HepG2 (cell line): Measurements from ENCODE around the gene SIM1. TPM values are rescaled to one million over a fixed set of nuclear protein-coding genes. Genes with fewer than 3 reads are reported as not detected.

Experiments used
- ATAC-seq: fragments of 200-7000 bp; cut with Tn5 transposase; 3 replicates; pipeline ENCODE4 v1.9.1; 2020; ENCODE audit warnings: mild to moderate bottlenecking, moderate library complexity
- BruUV-seq: library from RNA; stranded (reverse); fragments of 400-500 nt; replicated peaks from 2 replicates; lab custom pipeline; 2021; lab: Mats Ljungman, UMichigan
- CTCF ChIA-PET: fragments of 300-600 bp; formaldehyde crosslinking; extraction: SDS; loops from one replicate; lab custom pipeline; 2021; ENCODE audit warnings: low total read pairs, inconsistent platforms, low intra/inter-chr PET ratio; lab: Yijun Ruan, JAX
- POLR2A ChIA-PET: fragments of 350-600 bp; sonication (Branson Sonifier 250); formaldehyde crosslinking; loops from one replicate; lab custom pipeline; 2020; ENCODE audit warnings: antibody characterized with exemption, inconsistent platforms; lab: Yijun Ruan, JAX
- DNase-seq: peaks from one replicate; pipeline ENCODE4 v3.0.0-alpha.2; 2015; ENCODE audit warnings: low spot score
- FAIRE-seq: peaks from 3 replicates; lab custom pipeline; 2011; peaks lifted over from hg19 to GRCh38; lab: Jason Lieb, UNC
- H2AFZ ChIP-seq: one replicate; pipeline ENCODE4 v1.6.1; 2011; ENCODE audit warnings: low read length, inconsistent platforms
- H3K27ac ChIP-seq: fragments of 300-600 bp; 3 replicates; pipeline ENCODE4 v1.8.0; 2011; ENCODE audit warnings: mixed run types, mild to moderate bottlenecking, mixed read lengths, low read length, inconsistent platforms; ENCODE audit not compliant: insufficient read depth; ENCODE audit errors: extremely low read length
- H3K27me3 ChIP-seq, 2 experiments: fragments of 200-600 bp in 1 of 2; 2 replicates in 1 of 2; 3 replicates in 1 of 2; pipeline versions ENCODE4 v1.6.0 to v1.8.0; 2011; ENCODE audit warnings: low read length in 2 of 2, mild to moderate bottlenecking in 2 of 2, moderate library complexity in 2 of 2, inconsistent platforms in 1 of 2; ENCODE audit not compliant: insufficient read depth in 2 of 2, control insufficient read depth in 1 of 2
- H3K36me3 ChIP-seq, 2 experiments: fragments of 200-600 bp in 1 of 2; replicated peaks in 1 of 2; 2 replicates in 1 of 2; 3 replicates in 1 of 2; pipeline versions ENCODE4 v1.5.1 to v1.8.0; 2011; ENCODE audit warnings: low read length in 2 of 2, inconsistent platforms in 1 of 2; ENCODE audit not compliant: insufficient read depth in 2 of 2, control insufficient read depth in 1 of 2
- H3K4me1 ChIP-seq: 2 replicates; pipeline ENCODE4 v1.5.1; 2012; ENCODE audit warnings: low read length, inconsistent platforms; ENCODE audit not compliant: insufficient read depth
- H3K4me2 ChIP-seq: 2 replicates; pipeline ENCODE4 v1.6.0; 2011; ENCODE audit warnings: low read depth, low read length, inconsistent platforms
- H3K4me3 ChIP-seq, 3 experiments: fragments of 200-600 bp in 1 of 3; sonication (generic), shearing (Covaris generic) in 1 of 3; replicated peaks in 1 of 3; 2 replicates each; pipeline ENCODE4 v1.5.1; 2011 to 2016; ENCODE audit warnings: low read length in 3 of 3, inconsistent platforms in 2 of 3, low read depth in 2 of 3, mild to moderate bottlenecking in 2 of 3, control low read depth in 1 of 3, mixed read lengths in 1 of 3; ENCODE audit not compliant: insufficient read depth in 1 of 3
- H3K79me2 ChIP-seq: one replicate; pipeline ENCODE4 v1.6.1; 2011; ENCODE audit warnings: low read length, inconsistent platforms; ENCODE audit not compliant: insufficient read depth
- H3K9ac ChIP-seq: 2 replicates; pipeline ENCODE4 v1.6.0; 2011; ENCODE audit warnings: mild to moderate bottlenecking, low read depth, low read length, inconsistent platforms; ENCODE audit not compliant: insufficient read depth
- H3K9me3 ChIP-seq: 2 replicates; pipeline ENCODE4 v1.5.1; 2012; ENCODE audit warnings: mild to moderate bottlenecking, low read length
- H4K20me1 ChIP-seq: 2 replicates; pipeline ENCODE4 v1.6.0; 2011; ENCODE audit warnings: inconsistent platforms, mild to moderate bottlenecking, low read length, moderate library complexity; ENCODE audit not compliant: insufficient read depth
- MIER2 ChIP-seq: IDR thresholded peaks from 2 replicates; pipeline ENCODE4 v1.6.1; 2016; ENCODE audit warnings: missing biosample characterization, missing genetic modification reagents
- REST ChIP-seq, 2 experiments: IDR thresholded peaks; 2 replicates each; pipeline ENCODE4 v1.6.1; 2011 to 2012; ENCODE audit warnings: low read length in 2 of 2, borderline replicate concordance in 1 of 2, low read depth in 1 of 2, mild to moderate bottlenecking in 1 of 2, moderate library complexity in 1 of 2
- ZNF276 ChIP-seq: sonication (generic); formaldehyde crosslinking; IDR thresholded peaks from 2 replicates; pipeline ENCODE4 v1.4.0; 2020; ENCODE audit warnings: mild to moderate bottlenecking, low read depth, missing genetic modification reagents
- ZNF296 ChIP-seq: sonication (generic); formaldehyde crosslinking; conservative IDR thresholded peaks from 2 replicates; pipeline ENCODE4 v1.5.0; 2020; ENCODE audit warnings: mild to moderate bottlenecking, missing genetic modification reagents
- ZSCAN22 ChIP-seq: sonication (generic); formaldehyde crosslinking; IDR thresholded peaks from 2 replicates; pipeline ENCODE4 v1.4.0; 2020; ENCODE audit warnings: mild to moderate bottlenecking, missing genetic modification reagents
- ZSCAN30 ChIP-seq: sonication (generic); formaldehyde crosslinking; IDR thresholded peaks from 2 replicates; pipeline ENCODE4 v1.5.0; 2020; ENCODE audit warnings: mild to moderate bottlenecking, missing genetic modification reagents
- WGBS: methylation state at CpG from one replicate; pipeline ENCODE4 v1.1.6; 2017; ENCODE audit warnings: low lambda C conversion rate; 5-methylcytosine and 5-hydroxymethylcytosine counted together
- in situ Hi-C: cut with HindIII; loops from 2 replicates; pipeline ENCODE4 v1.10.0; 2017; ENCODE audit warnings: low pct_unique_long_range_greater_than_20kb; ENCODE audit not compliant: extremely low pct_ligation_motif_present
- intact Hi-C: fragments of 100-400 bp; cut with micrococcal nuclease; formaldehyde crosslinking; loops from one replicate; pipeline ENCODE4 v1.10.0; 2022; ENCODE audit not compliant: unreplicated experiment
- polyA plus RNA-seq, 8 experiments: library from polyadenylated mRNA; depleted of rRNA in 3 of 8; stranded (reverse) in 7 of 8; unstranded in 1 of 8; fragments of >200 nt; fragmentation: Illumina TruSeq in 4 of 8; extraction: Trizol in 4 of 8; gene quantifications; 2 replicates each; pipeline versions ENCODE4 v1.2.1 to v1.2.3, GENCODE V29; 2011 to 2016; ENCODE audit warnings: low read depth in 4 of 8, missing spikeins in 1 of 8, mixed read lengths in 1 of 8; ENCODE audit not compliant: insufficient read depth in 1 of 8
- total RNA-seq, 5 experiments: library from RNA; depleted of rRNA; stranded (reverse); fragments of >200 nt; fragmentation: Illumina TruSeq; extraction: Trizol; gene quantifications; 2 replicates each; pipeline ENCODE4 v1.2.3, GENCODE V29; 2016; ENCODE audit warnings: low read depth in 1 of 5
- TF ChIP-seq, protein P1 (sequence below): fragments of 450-650 bp; IDR thresholded peaks from 2 replicates; pipeline ENCODE4 v1.6.1; 2017

SIM1 gene
- total and polyA plus RNA-seq, 2 of the 13 experiments (the other 11 are each of a cell fraction or from before 2014, with no cell fraction given) = not detected

GRCh38 chr6:100393493-100393892 is 71.2 kb downstream of the SIM1 start:
- ChIA-PET POLR2A (no interaction called here), CTCF (no interaction called here)
- in situ Hi-C loops = no loop called here
- BruUV-seq = no TSS peak
- Histone ChIP-seq H4K20me1 (no peaks in the 10 kb centered on the region), H3K27ac (no peak overlapping the region), H3K9ac (no peak overlapping the region), H3K36me3 (no peaks in the 10 kb centered on the region), H3K27me3 (no peaks in the 10 kb centered on the region), H3K4me3 (no peak overlapping the region), H3K4me2 (no peak overlapping the region), H2AFZ (no peak overlapping the region), H3K79me2 (no peaks in the 10 kb centered on the region), H3K9me3 (no peaks in the 10 kb centered on the region), H3K4me1 (no peaks in the 10 kb centered on the region)
- WGBS = 69% methylated on average over 23 of the region's 23 CpGs
- ATAC-seq (no peak), DNase-seq (no peak), FAIRE-seq (no peak)
- no peak for TF ChIP-seq ZSCAN22
- TF ChIP-seq REST (IDR thresholded peaks at IDR 0.05; ENCODE audit: borderline replicate concordance in 1 of 2, low read depth in 1 of 2, low read length in 2 of 2) = no peak
- TF ChIP-seq, protein P1, sequence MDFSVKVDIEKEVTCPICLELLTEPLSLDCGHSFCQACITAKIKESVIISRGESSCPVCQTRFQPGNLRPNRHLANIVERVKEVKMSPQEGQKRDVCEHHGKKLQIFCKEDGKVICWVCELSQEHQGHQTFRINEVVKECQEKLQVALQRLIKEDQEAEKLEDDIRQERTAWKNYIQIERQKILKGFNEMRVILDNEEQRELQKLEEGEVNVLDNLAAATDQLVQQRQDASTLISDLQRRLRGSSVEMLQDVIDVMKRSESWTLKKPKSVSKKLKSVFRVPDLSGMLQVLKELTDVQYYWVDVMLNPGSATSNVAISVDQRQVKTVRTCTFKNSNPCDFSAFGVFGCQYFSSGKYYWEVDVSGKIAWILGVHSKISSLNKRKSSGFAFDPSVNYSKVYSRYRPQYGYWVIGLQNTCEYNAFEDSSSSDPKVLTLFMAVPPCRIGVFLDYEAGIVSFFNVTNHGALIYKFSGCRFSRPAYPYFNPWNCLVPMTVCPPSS = no peak
- no peak for TF ChIP-seq ZNF276 (CRISPR knock-in tag)
- no peak for TF ChIP-seq ZSCAN30 (CRISPR knock-in tag)
- TF ChIP-seq ZNF296 (CRISPR knock-in tag) = no peak
- no peak for TF ChIP-seq MIER2 (CRISPR knock-in tag)
- intact Hi-C loops = no loop called here
